HTERT RPE-1 (cell line): Measurements from ENCODE around the gene PRDX1.
"Not testable (repeated sequence)": the region's sequence is repeated elsewhere in the genome, so short reads cannot be mapped to it uniquely, and the experiment has no call there.

ENCODE experiments used
- in situ Hi-C: fragments of 300-500 bp; cut with MboI; formaldehyde crosslinking; loops from 4 replicates; pipeline ENCODE4 v1.14.3; 2020; ENCODE audit warnings: low sequenced_read_pairs

PRDX1 gene

DNA sequence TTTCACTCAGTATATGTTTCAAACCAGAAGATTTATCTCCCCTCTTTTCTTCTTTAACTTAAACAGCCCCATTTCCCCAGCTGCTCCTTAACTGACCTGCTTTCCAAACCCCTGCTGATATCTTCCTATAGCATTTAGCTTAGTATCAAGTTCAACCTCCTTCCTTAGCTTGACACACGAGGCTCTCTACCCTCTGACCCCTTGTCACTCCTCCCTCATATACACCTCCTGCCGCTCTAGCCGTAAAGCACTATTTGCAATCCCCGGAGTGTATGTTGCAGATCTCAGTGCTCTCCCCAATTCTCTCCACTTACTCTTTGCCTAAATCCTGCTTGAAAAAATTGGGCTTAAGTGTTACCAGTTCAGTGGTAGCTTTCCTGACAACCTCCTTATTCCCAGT lies 15.2 kb upstream of the PRDX1 start:
- in situ Hi-C loops = no loop called here

- in situ Hi-C loops = no loop called here
Observed at GRCh38 chr1:45535988-45536766, 14.5 kb upstream of the PRDX1 start.

GRCh38 chr1:45531873-45532272 lies 10.2 kb upstream of the PRDX1 start:
- in situ Hi-C loops = no loop called here

GRCh38 chr1:45530632-45531135 lies 9.0 kb upstream of the PRDX1 start:
- in situ Hi-C loops = no loop called here

DNA sequence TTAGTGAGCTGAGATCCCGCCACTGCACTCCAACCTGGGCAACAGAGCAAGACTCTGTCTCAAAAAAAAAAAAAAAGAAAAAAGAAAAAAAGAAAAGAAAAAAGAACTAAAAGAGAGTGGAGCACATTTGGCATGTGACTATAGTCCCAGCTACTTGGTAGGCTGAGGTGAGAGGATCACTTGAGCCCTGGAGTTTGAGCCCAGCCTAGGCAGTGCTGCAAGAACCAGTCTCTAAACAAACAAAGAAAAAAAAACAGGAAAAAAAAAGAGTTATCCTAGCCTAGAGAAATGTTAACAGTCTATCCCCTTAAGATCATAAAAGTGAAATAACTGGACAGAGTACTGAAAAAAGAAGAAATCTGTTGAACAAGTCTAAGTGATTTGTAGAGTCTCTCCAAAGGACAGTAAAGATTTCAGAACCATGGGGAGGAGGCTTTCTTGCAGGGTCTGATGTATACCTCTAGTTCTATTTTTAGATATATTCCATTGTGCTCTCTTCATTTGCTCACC lies 4.5 kb upstream of the PRDX1 start:
- in situ Hi-C loops = no loop called here

- in situ Hi-C loops = not testable (repeated sequence)
Observed at GRCh38 chr1:45523975-45524374, 2.3 kb upstream of the PRDX1 start.

DNA sequence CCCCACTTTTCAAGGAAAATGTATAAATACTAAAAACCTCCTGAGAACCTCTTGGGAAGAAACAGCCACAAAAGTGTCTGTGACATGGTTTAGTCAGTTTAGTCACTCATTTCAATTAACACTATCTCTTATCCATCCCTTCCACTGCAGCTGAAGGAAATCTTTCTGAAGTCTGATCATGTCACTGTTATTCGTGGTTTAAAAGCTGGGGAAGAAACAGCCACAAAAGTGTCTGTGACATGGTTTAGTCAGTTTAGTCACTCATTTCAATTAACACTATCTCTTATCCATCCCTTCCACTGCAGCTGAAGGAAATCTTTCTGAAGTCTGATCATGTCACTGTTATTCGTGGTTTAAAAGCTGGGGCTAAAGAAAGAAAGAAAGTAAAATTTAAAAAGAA lies 1.8 kb upstream of the PRDX1 start:
- in situ Hi-C loops = not testable (repeated sequence)

- in situ Hi-C loops = no loop called here
Observed at GRCh38 chr1:45522324-45523104, 830 bp upstream of the PRDX1 start.

- in situ Hi-C loops = not testable (repeated sequence)
Observed at GRCh38 chr1:45519774-45520173, 1.9 kb downstream of the PRDX1 start.

- in situ Hi-C loops = no loop called here
Observed at GRCh38 chr1:45518910-45519309, 2.8 kb downstream of the PRDX1 start.

DNA sequence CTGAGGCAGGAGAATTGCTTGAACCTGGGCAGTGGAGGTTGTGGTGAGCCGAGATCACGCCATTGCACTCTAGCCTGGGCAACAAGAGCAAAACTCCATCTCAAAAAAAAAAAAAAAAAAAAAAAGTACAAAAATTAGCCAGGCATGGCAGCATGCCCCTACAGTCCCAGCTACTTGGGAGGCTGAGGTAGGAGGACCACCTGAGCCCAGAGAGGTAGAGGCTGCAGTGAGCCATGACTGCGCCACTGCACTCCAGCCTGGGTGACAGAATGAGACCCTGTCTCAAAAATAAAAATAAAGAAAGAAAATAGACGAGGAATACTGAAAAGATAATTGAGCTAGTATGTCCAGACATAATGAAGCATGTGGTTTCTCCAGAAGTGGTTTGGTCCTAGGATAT lies 3.3 kb downstream of the PRDX1 start:
- in situ Hi-C loops = not testable (repeated sequence)

DNA sequence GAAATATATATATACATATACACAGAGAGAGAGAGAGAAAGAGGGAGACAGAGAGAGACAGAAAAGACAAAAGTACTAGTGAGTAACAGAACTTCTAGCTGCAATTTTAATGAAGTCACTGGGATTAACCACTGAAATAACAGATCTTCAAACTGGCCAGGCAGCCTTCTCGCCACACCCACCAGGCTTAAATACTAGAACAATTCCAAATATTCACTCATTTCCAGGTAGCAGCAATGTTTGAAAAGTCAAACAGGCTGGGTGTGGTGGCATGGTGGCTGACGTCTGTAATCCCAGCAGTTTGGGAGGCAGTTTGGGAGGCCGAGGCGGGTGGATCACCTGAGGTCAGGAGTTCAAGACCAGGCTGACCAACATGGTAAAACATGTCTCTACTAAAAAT lies 5.2 kb downstream of the PRDX1 start:
- in situ Hi-C loops = no loop called here

- in situ Hi-C loops = no loop called here
Observed at GRCh38 chr1:45516036-45516435, 5.6 kb downstream of the PRDX1 start.

GRCh38 chr1:45513532-45514260 lies 8.0 kb downstream of the PRDX1 start:
- in situ Hi-C loops = not testable (repeated sequence)

DNA sequence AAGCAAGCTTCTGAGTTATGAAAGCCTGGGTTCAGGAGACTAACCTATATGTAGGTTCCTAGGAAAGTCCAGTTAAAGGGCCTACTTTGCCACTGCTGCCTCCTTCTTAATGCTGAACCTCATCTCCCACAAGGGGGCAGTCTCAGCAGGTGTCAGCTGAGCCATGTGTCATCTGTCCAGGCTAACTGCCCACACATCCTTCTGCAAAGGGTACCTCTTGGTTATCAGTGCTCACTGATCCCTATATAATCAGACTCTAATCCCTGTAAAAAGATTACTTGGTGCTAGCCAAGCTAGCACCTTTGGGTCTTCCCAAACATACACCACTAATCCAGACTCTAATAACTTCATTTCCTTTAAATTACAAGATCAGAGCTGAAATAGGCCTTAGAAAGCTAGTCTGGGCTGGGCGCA lies 9.0 kb downstream of the PRDX1 start:
- in situ Hi-C loops = no loop called here

GRCh38 chr1:45510972-45511527 lies 10.6 kb downstream of the PRDX1 start:
- in situ Hi-C loops = no loop called here

DNA sequence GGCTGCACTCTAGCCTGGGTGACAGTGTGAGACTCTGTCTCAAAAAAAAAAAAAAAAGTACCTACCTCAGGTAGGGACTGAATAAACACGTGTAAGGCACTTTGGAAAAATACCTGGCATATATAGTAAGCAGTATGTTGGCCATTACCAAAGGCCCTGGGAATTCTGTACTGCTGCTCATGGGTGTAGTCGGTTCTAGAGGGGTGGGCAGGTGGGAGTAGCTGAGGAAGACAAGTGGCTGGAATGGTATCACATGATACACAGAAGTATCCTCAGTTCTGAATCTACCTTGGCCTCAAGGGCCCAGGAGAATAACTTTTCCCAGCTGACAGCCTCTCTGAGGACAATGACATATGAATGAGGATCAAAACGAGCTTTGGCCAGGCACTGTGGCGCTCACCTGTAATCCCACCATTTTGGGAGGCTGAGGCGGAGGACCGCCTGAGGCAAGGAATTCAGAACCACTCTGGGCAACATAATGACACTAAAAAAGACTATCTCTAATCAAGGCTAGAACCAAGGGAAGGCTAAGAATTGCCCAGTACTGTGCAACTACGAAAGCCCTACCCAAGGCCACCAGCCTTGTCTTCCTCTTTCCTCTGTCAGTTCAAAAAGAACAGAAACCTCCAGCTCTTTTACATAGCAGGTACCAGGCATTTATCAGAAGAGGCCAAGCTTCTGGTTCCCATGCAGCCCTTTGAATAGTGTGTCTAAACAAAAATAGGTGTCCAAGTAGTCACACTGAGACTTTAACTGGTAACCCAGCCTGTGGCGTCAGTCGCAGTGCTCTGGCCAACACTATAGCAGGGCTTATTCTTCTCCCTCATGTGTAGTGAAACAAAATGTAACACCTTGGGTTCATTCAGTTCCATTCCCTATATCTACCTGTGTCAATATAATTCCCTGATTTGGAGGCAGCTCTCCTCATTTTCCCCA lies 11.4 kb downstream of the PRDX1 start:
- in situ Hi-C loops = no loop called here

DNA sequence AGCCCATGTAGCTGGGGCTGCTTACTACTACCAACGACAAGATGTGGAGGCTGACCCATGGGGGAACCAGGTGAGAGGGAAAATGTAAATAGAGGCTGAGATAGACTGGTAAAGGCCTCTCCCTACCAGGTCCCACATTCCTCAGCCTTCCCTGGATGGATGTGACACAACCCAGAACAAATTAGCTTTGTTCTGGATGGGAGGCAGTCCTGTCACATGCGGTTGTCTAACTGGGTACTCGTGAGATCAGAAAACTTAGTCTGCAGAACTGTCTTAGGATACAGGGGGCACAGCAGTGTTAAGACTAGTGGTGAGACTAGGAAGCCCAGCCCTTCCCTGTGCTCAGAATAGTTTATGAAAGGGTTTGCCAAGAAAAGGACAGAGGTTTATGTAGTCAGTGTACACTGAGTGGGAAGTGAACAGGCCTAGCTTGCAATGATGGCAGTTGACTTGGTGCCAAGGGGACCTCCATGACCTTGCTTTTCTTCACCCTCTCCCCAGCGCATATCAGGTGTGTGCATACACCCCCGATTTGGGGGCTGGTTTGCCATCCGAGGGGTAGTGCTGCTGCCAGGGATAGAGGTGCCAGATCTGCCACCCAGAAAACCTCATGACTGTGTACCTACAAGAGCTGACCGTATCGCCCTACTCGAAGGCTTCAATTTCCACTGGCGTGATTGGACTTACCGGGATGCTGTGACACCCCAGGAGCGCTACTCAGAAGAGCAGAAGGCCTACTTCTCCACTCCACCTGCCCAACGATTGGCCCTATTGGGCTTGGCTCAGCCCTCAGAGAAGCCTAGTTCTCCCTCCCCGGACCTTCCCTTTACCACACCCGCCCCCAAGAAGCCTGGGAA lies 13.2 kb downstream of the PRDX1 start:
- in situ Hi-C loops = no loop called here

GRCh38 chr1:45507893-45508292 lies 13.8 kb downstream of the PRDX1 start:
- in situ Hi-C loops = no loop called here
